GM21825 (cell line): ENCODE data around the gene TP53BP1.
A peak's percentile ranks its signal among the peaks of the same experiment; 100 is the strongest.

ENCODE experiments used
- ATAC-seq: cut with Tn5 transposase; IDR thresholded peaks from one replicate; pipeline ENCODE4 v1.9.1; 2021; ENCODE audit warnings: mild to moderate bottlenecking, moderate library complexity; ENCODE audit not compliant: unreplicated experiment

TP53BP1 gene

DNA sequence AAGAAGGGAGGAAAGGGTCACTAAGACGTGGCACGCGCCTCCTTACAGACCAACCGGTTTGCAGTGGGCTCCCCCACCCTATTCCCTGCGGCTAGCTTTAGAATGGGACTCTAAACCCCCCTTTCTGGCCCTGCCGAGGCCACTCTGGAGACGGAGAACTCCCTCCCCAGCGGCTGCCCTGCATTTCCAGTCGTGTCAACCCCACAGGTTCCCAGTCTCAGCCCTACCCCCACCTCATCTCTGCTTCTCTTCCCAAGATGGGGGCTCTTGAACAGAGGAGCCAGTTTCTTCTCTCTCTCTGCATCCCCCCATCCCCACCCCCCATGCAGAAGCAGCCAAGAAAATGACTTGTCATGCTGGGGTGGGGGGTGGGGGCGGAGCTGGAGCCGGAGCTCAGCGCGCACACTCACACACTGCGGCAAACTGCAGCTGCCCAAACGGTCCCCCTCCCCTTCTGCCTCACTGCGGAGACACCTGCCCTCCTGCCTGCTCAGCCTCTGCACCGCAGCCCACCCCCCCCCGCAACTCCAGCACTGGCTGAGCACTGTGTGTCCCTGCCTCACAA, 25.3 kb upstream of the TP53BP1 start:
- no peak for ATAC-seq

DNA sequence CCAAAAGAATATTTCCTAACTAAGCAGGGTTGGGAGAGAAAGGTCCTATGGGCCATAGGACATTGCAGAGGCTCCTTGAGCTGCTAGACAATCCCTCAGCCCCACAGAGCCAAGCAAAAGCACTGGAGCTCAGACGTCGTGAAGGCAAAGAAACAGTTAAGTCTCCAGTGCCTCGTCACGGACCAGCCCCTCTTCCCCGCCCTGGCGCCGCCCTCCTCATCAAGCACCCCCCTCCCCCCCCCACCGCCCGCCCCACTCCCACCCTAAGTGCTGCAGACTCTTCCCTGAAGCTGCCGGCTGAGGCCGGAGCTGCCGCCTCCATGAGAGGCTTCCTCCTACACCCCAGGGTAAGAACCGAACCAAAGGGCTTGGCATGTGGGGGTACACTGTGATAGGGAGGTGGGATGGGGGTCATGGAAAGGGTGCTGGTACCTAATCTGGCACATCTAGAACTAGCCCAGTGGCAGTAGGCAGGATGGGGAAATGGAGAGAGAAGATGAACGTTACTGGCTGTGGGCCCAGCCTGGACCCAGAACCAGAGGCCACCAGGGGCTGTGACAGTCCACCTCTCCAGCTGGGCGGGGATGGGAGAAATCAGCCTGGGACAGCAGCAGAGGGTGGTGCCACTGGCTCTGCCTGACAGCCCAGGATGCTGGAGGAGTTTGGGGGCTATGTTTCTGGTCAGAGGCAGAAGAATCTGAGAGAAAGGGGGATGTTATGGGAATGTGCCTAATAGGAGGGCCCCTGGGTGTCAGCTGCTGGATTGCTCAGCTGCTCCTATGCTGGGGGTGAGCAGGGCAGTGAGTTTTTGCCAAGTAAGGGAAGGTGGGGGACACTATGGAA, 24.6 kb upstream of the TP53BP1 start, which contains the start of gene MAP1A:
Gene MAP1A, plus strand, starts transcription at position 255 of the 843 bp plus-strand sequence. CDS start 3,866 bp downstream, outside the sequence.
- ATAC-seq = no peak

DNA sequence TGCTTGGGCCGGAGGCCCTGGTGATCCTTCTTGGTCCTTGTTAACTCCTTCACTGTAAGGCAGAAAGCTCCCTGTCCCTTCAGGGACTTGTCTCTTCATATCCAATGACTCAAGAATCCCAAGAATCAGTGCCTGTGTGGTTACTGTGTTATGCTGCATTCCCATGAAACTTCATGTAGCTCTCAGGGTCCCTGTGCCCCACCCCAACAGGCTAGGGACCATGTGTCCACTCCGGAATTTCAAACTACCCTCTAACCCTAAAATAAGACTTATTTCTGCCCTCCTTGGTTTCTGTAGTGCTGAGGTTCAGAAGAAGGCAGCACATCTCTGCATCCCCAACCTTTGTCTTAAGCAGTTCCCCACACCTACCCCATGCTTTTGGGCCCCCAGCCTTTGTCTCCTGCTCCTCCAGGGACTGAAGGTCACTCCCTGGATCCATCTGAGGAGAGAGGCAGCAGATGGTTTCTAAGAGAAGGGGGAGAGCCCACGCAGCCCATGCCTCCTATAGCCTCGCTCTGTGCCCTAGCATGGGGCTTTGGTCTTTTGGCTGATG, 23.9 kb upstream of the TP53BP1 start:
- ATAC-seq = no peak

DNA sequence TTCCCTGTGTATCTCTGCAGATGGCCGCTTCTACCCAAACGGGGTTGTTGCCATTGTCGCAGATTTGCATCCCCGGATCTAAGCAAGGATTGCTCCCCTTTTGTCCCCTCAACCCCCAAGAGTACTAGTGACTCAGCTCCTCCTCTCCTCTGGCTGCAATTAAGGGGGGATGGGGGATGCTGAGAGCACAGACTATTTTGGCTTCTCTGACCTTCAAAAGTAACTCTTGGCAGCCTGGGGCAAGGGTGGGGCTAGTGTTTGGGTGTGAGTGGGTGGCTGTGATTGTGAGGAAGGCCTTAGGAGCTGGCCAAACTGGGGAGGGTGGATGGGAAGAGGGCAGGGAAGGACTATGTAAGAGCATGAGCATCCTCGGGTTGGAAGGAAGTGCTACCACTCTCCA, 23.2 kb upstream of the TP53BP1 start:
- ATAC-seq = no peak

DNA sequence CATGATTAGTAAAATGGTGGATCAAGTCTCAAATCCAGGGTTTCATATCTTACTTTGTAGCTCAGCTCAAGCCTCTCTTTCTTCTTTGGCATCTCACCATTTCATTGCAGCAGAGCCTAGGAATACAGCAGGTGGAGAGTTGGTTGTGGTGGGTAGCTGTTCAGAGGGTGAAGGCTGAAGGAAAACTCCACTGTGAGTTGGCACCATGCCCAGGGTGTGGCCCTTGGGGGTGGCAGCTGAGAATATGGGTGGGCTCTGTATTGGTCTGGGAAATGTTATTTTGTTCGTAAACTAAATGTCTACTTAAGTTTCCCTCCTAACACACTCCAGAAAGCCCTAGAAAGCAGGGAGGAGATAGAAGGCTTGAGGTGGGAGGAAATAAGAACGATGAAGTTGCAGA, 22.8 kb upstream of the TP53BP1 start:
- no peak for ATAC-seq

DNA sequence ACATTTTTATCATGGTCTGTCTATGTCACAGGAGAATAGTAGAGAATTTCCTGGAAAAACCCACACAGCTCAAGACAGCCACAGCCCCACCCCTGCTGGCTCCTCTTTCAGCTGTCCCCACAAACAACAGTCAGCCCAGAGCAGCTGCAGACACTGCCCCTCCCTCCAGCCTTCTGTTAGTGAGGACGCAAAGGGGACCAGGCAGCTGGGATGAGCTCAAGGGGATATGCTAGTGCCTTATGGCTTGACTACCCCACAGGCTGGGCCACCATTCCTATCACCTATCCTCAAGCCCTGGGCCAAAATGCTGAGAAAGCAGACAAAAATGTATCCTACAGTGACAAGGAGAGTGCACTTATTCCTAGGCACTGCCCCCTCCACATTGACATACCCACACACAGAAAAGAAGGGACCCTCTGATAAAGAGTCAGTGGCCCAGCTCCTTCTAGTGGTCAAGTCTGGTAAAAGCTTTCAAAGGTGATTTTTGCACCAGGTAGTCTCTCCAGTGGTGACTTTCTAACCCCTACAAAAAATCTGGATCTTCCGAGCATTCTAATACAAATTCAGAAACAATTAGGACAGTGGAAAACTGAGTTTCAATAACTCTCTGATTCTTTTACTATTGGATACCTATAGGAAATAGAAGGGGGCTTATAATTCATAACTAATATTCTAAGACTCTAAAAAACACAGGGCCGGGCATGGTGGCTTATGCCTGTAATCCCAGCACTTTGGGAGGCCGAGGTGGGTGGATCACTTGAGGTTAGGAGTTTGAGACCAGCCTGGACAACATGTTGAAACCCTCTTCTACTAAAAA, 21.5 kb upstream of the TP53BP1 start:
- no peak for ATAC-seq

DNA sequence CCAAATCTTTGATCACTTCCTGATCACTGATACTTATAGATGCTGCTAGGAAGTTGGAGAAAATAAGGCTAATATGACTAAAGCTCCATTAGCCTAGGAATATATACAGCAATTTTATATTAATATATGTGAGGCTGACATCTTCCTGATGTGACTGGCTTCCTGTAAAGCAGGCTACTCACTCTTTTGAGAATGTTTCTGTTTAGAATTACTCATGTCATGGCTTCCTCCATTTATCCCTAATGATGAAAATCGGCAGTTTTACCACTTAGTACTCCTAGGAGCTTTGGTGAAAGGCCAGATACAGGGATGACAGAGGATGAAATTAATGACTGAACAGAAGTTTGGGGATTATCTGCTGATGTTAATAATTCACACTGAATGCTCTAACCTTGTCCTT, 20.6 kb upstream of the TP53BP1 start:
- ATAC-seq = no peak

DNA sequence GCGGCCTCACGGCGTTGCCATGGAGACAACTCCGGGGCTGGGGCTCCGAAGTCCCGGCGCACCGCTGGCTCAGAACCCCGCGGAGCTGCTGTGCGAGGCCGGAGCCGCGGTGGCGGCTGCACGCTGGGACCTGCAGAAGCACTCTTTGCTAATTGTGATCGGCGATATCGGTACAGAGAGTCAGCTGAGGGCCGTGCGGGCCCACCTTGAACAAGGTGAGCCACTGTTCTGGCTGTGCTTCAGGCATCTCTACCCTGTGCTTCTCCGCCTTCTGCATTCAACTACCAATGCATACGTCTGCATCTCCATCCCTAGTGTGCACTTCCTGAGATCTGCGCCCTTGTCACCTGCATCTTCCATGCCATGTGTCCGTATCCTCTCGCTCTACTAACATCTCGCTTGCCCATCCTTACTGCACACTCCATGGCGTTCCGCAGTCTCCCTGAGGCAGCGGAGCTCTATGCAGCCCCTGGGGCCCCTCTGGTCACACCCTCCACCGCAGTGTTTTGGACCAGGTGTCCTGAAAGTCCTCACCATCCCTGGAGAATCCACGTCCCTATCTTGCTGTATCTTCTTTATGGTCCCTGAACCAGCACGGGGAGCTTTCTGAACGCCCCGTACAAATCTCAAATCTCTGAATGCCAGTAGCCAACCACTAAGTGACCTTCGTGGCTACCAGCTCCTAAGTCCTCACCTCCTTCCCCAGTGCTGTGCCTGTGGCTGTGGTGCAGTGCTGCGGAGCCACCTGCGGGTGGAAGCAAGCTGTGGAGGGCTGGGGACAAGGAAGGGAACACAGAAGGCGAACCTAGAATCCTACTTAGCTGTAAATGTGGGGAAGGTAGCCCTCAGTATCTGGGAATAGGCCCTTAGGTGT, 18.3 kb upstream of the TP53BP1 start:
- no peak for ATAC-seq

DNA sequence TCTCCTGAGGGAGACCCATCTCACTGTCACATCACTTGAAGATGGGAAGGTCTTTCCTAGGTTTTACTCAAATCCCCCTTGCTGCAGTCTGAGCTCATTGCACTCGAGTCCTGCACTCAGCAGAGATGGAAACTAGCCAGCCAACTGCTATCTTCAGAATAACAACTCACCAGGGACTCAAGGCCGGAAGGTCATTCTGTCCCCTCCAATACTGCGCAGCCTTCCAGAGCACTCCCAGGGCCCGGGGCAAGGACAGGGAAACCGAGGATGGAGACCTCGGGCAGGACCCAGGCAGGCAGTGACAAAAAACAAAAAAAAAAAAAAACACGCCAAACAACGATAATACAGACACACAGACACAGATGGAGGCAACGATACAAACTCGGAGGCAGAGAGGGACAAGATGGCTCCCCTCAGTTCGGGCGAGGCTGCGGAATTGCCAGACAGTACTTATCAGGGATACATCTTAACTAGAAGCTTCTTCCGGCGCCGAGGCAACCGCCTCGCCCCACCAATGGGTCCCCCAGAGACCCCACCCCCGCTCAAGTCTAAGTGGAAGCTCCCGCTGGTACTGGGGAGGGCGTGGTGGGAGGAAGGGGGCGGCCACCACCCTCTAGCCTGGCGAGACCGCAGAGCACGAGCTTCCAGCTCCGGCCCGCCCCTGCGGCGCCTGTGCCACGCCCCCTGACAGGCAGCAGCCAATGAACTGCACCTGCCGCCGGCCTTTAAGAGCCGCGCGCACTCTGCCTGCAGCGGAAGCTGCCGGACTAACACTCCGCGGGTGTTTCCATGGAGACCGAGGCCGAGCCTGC, 17.4 kb upstream of the TP53BP1 start:
- ATAC-seq = peak; percentile 94

DNA sequence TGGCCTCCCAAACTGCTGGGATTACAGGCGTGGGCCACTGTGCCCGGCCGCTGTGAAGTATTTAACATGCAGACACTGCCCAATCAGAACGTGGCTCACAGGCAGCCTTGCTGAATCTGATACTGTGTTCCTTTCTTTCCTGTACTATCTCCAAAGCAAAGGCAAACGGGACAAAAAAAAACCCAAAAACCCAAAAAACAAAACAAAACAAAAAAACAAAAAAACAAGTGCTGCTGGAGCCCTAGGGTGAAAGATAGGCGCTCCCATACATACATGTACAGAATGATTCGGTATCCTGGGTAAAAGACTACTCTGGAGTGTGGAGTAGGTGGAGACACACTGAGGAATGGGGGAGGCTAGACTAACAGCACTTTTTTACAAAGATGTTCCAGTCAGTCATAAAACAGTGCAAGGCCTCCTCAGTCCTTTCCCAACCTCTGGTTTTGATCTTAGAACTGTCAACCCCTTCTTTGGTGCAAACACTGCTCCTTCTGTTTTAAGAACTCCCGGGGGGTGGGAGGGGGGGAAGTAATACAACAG, 16.8 kb upstream of the TP53BP1 start:
- no peak for ATAC-seq

DNA sequence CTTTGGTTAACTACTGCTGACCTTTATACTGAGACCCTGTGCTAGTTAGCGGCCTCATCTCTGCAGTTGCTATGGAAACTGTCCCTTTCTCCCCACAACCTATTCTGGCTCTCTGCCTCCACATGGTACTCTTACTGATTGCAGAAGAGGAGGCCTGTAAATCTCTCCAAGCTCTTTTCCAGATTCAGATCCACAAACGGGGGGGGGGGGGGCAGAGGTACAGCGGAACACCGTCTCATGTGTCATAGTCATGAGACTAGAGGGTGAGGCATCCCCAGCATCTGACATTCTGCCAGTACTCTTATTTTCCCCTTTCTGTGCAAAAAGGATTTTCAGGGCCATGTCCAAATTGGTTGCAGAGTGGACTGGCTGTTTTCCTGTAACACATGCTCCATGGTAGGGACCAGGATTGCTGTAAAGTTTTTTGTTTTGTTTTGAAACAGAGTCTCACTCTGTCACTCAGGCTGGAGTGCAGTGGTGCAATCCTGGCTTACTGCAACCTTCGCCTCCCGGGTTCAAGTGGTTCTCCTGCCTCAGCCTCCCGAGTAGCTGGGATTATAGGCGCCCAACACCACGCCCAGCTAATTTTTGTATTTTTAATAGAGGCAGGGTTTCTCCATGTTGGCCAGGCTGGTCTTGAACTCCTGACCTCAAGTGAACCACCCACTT, 16.2 kb upstream of the TP53BP1 start:
- ATAC-seq = no peak

DNA sequence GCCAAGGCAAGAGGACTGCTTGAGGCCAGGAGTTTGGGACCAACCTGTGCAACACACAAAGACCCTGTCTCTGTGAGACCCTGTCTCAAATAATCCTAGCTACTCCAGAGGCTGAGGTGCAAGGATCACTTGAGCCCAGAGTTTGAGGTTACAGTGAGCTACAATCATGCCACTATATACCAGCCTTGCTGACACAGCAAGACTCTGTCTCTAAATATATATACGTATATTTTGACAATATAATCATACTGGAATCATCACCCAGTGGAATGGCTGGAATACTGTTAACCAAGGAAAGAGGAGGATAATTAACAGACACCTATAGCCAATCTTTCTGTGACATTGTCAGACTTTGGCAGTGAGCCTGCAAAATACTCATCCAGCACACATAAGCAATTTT, 15.5 kb upstream of the TP53BP1 start:
- no peak for ATAC-seq

DNA sequence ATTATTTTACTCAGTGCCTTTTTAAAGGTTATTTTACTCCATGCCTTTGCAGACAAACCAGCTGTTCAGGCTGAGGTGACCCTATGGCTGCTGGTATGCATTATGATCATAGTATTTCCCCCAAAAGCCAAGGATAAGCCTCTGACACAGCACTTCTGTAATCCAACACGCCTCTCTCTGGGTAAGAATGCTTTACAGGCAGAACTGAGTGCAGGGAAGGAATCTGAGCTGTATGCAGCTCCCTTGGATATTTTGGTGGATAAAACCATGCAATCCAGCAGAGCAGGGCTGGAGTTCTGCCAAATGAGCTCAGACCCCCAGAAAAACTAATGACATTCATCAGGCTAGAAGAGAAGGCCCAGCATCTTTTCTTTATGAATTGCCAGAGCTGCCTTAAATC, 12.8 kb upstream of the TP53BP1 start:
- ATAC-seq = no peak

DNA sequence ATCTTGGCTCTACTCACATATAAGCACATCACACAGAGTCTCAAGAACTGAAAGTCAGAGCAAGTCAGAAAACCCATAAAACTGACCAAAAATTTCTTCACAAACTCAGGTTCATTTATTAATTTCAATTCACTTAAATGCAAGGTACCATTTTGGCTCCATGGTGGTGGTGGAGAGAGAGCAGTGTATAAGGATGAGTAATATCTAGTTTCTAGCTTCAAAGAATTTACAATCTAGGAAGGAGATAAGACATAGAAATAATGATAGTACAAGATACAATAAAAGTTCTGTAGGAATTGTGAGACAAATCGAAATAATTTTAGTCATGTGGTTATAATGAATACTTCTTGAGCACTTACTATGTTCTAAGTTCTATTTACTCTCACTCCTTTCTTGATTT, 6.7 kb upstream of the TP53BP1 start:
- ATAC-seq = no peak

DNA sequence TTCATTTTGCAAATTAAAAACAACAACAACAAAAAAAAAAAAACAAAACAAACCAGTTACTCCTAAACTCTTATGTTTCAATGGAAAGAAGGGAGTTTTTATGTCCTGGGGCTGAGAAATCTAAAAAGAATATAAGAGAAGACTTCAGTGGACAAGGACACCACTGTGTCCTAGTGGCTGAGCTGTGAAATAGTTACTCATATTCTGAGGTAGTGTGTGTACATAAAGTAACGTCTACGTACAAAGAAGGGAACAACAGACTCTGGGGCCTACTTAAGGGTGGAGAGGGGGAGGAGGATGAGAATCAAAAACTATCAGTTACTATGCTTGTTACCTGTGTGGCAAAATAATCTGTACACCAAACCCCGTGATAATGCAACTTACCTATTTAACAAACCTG, 6.0 kb upstream of the TP53BP1 start:
- no peak for ATAC-seq

DNA sequence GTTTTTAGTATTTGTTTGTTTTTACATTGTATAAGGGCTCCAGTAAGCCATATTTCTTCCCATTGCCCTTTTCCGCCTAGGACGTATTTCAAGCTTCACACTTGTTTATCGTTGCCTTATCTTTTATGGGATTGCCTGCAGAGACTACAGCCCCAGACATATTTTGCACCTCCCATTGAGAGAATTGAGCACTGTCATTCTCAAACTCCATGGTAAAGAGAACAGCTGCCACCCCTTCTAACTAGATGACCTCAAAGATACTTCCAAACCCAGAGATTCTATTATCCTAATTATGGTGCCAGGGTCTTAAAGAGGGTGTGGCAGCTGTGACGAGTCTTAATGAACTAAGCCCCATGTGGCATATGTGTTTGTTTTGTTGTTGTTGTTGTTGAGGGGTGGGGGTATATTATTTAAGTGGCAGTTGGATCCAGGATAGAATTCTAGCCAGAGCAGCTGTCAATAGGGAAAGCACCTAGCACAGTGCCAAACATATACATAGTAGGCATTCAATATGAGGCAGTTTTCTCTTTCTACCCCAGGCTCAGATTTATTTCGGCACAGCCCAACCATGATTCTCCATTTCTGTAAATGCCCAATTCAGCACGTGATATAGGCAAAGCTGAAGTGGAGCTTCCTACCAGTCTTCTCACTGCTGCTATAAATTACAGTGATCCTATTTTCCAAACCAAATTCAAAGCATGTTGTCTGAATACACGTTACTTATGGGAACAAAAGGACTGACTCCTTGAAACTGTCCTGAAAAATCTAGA, 932 bp upstream of the TP53BP1 start:
- no peak for ATAC-seq

DNA sequence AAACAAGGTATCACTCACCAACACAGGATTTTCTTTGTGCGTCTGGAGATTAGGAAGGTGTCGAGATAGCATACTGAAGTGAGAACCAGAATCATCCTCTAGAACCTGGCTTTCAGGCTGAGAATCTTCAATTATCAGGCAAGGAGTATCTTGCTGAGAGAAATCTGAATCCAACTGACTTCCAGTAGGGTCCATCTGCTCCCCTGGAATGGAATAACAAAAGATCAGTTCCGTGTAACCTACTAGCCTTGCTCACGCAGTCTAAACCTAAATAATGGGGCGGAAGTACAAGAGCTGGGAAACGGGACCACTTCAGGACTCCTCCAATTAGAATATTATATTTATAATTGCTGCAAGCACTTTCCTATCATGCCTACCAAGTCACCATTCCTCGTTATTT, 690 bp downstream of the TP53BP1 start:
- no peak for ATAC-seq

DNA sequence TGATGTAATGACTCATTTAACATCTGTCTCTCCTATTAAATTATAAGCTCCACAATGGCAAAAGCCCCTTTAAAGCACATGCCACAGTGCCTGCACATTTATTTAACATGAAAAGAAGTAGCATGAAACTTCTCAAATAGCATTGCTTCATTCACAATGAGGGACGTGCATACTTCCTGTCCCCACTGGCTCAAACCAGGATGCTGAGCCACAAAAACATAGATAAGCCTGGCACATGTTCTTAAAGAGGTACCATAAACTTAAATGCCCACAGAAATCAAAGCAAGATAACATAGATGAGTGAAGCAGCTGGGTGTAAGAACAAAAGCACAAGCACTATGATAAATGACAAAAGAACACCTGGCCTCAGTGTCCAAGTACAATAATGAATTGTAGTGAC, 3.8 kb downstream of the TP53BP1 start:
- no peak for ATAC-seq
